Measurements from ENCODE around the gene STRN3.
"Not testable (repeated sequence)": the region's sequence is repeated elsewhere in the genome, so short reads cannot be mapped to it uniquely, and the experiment has no call there.

The STRN3 gene

GRCh38 chr14:31026077-31026449 is at the start of gene STRN3:
Gene STRN3, minus strand, starts transcription at chr14:31026379. Its CDS starts 194 bp downstream, at chr14:31026185.
- no peak for DNase-seq (ENCODE audit: low read depth)

GRCh38 chr14:31075144-31075543 is 49.0 kb upstream of the STRN3 start:
- DNase-seq (ENCODE audit: low read depth), result no peak

- no peak for DNase-seq (ENCODE audit: low read depth)
Observed at GRCh38 chr14:31071151-31071550, 45.0 kb upstream of the STRN3 start.

GRCh38 chr14:31070431-31070830 is 44.3 kb upstream of the STRN3 start:
- DNase-seq (ENCODE audit: low read depth), result no peak

- no peak for DNase-seq (ENCODE audit: low read depth)
Observed at GRCh38 chr14:31069343-31069742, 43.2 kb upstream of the STRN3 start.

- DNase-seq (ENCODE audit: low read depth), result no peak
Observed at GRCh38 chr14:31068235-31068634, 42.1 kb upstream of the STRN3 start.

- not testable (repeated sequence) for DNase-seq (ENCODE audit: low read depth)
Observed at GRCh38 chr14:31062908-31063307, 36.7 kb upstream of the STRN3 start.

GRCh38 chr14:31060253-31060875 is 34.2 kb upstream of the STRN3 start:
- DNase-seq (ENCODE audit: low read depth), result no peak

- no peak for DNase-seq (ENCODE audit: low read depth)
Observed at GRCh38 chr14:31059152-31059924, 33.2 kb upstream of the STRN3 start.

GRCh38 chr14:31057701-31058364 is 31.7 kb upstream of the STRN3 start:
- no peak for DNase-seq (ENCODE audit: low read depth)

- no peak for DNase-seq (ENCODE audit: low read depth)
Observed at GRCh38 chr14:31057035-31057434, 30.9 kb upstream of the STRN3 start.

GRCh38 chr14:31052905-31053586 is 26.9 kb upstream of the STRN3 start:
- DNase-seq (ENCODE audit: low read depth), result not testable (repeated sequence)

- DNase-seq (ENCODE audit: low read depth), result no peak
Observed at GRCh38 chr14:31051511-31051910, 25.3 kb upstream of the STRN3 start.

- DNase-seq (ENCODE audit: low read depth), result no peak
Observed at GRCh38 chr14:31051023-31051422, 24.8 kb upstream of the STRN3 start.

GRCh38 chr14:31047503-31047902 is 21.3 kb upstream of the STRN3 start:
- DNase-seq (ENCODE audit: low read depth), result no peak

GRCh38 chr14:31045501-31046080 is 19.4 kb upstream of the STRN3 start:
- no peak for DNase-seq (ENCODE audit: low read depth)

- DNase-seq (ENCODE audit: low read depth), result no peak
Observed at GRCh38 chr14:31043379-31043778, 17.2 kb upstream of the STRN3 start.

- not testable (repeated sequence) for DNase-seq (ENCODE audit: low read depth)
Observed at GRCh38 chr14:31042893-31043292, 16.7 kb upstream of the STRN3 start.

GRCh38 chr14:31042300-31042699 is 16.1 kb upstream of the STRN3 start:
- no peak for DNase-seq (ENCODE audit: low read depth)

GRCh38 chr14:31038521-31039166 is 12.5 kb upstream of the STRN3 start:
- no peak for DNase-seq (ENCODE audit: low read depth)

- no peak for DNase-seq (ENCODE audit: low read depth)
Observed at GRCh38 chr14:31037709-31038221, 11.6 kb upstream of the STRN3 start.
